Activated CD4-positive, alpha-beta T cell treated with anti-CD3 and anti-CD28 coated beads for 4 hours (primary cell): ENCODE measurements around the gene MDH1B.
"Not testable (repeated sequence)": the region's sequence is repeated elsewhere in the genome, so short reads cannot be mapped to it uniquely, and the experiment has no call there.

Experiments
- DNase-seq, 2 donors: peaks; one replicate each; pipeline ENCODE4 v3.0.0-alpha.2; 2020

MDH1B gene

DNA sequence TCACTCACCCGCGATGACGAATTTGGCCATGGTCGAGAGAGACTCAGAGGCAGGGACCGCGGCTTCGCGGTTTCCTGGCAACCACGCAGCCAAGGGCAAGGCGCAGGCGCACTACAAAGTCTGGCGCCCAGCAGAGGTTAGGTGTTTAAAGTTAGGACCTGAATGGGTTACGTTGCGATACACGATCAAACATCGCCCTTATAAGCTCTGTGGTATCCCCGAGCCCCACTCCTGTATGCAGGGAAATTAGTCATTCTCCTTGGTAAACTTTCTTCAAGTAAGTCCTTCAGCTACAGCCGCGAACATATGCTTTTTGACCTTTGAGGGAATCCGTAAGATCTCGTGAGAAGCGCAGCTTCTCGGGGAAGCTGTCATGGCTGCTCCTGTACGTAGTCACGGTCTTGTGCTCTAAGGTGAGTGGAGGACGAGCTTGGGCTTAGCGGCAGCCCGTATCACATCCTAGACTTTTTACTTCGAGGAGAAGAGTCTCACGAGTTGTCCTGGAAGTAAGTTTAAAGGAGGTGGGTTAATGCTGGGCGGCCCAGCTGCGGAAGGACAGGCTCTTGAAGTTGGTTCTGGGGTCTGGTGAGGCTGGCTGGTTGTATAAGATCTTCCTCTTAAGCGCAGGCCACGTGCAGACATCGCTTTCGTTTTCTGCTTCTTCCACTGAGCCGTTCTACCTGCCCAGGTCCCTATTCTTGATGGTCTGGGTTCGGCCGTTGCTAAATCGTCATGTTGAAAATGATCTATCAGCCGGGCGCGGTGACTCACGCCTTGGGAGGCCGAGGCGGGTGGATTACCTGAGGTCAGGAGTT lies at the start of gene MDH1B, which contains the start of gene FASTKD2:
Gene MDH1B, minus strand, starts transcription at position 87 of the 815 bp plus-strand sequence. Its CDS starts 57 bp downstream, at position 30.
Gene FASTKD2, plus strand, starts transcription at position 365 of the 815 bp plus-strand sequence. CDS start 1,088 bp downstream, outside the sequence.
- peak; percentile 79 to 82 for DNase-seq

- DNase-seq = no peak
Observed at GRCh38 chr2:206814498-206814897, 49.4 kb upstream of the MDH1B start.

DNA sequence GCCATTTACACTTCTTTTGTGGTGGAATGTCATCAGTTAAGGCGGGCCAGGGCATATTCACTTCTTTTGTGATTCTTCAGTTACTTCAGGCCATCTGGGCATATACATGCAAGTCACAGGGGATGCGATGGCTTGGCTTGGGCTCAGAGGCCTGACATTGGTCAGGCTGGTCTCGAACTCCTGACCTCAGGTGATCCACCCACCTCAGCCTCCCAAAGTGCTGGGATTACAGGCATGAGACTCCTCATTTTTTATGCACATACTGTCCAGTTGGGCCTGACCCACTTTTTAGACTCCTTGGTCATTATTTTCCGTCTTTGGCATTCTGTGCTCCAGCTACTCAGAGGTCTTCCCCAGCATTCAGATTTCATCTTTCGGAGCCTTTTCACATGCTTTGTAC lies 47.3 kb upstream of the MDH1B start:
- not testable (repeated sequence) for DNase-seq

GRCh38 chr2:206807624-206808023 lies 42.5 kb upstream of the MDH1B start:
- not testable (repeated sequence) for DNase-seq

GRCh38 chr2:206805887-206806607 lies 40.9 kb upstream of the MDH1B start:
- DNase-seq = no peak

DNA sequence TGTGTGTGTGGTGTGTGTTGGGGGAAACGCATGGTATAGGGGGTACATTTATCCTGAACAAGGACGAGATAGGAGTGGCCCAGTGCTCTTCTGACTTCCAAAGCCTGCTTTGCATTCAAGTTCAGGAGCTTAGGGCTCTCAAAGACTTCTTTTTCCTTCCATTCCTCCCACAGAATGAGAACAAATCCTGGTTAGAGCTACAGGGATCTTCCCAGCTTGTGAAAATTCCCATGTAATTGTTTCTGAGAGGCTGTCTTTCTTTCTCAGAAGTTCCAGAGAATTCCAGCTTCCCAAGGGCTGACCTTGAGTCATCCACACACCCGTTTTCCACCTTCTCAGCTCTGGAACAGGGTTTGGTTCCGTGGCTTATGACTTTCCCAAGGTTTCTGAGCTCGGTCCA lies 39.2 kb upstream of the MDH1B start:
- DNase-seq = no peak

DNA sequence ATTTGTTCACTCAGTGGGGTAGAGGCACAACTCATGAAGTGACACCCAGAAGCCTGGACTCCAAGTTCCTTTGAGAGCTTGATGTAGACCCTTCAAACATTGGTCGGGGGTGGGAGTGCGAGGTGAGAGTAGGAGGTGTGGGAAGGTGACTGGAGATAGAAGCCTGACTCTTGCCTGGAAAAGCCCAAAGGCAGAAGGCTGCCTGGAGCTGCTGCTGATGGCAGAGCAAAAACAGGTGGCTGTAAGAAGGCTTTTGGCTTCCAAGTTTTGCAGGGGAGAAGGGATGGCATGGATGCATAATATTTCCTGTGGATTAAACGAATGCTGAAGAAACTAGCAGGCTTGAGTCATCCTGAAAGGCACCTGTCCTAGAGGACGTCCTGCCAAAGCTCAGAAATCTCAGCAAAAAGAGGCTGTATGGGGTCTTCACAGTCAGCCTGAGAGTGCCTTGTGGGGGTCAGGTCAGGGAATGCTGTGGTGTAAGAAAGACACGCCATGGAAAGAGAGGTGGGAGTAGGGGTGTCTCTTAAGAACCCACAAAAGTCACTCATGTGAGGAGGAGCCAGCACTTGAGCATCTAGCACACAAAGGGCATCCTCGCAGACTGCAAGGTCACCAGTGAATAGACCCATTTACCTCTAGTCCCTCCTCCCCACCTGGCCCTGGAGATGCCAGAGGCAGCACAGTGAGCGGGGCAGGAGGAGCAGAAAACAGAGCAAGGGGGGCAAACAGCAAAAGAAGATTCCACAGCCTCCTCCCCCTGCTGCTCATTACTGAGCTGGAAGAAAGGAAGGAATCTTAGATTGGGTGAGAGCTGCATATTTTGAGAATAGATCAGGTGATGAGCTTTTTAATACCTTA lies 37.8 kb upstream of the MDH1B start:
- DNase-seq = no peak

- DNase-seq = no peak
Observed at GRCh38 chr2:206801418-206802189, 36.5 kb upstream of the MDH1B start.

GRCh38 chr2:206800506-206801417 lies 35.6 kb upstream of the MDH1B start:
- peak; percentile 23 to 36 for DNase-seq

DNA sequence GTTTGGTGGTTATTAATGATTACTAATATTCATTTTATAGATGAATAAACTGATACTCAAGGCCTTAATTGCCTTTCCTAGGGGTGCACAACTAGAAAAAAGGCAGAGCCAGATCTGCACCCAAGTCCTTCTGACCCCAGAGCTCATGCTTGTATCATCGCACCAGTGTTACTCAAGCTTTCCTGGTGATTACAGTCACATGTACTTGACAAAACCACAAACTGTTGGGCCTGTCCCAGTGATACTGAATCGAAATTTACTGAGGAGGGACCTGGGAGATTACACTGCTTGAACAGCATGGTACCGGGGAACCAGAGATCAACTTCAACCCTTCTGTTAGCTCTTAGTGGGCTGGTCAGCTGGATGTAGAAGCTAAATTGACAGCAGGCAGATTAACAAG lies 34.0 kb upstream of the MDH1B start:
- no peak for DNase-seq

GRCh38 chr2:206798000-206798399 lies 32.9 kb upstream of the MDH1B start:
- no peak for DNase-seq

- no peak for DNase-seq
Observed at GRCh38 chr2:206797376-206797775, 32.2 kb upstream of the MDH1B start.

GRCh38 chr2:206792645-206793044 lies 27.5 kb upstream of the MDH1B start:
- DNase-seq = no peak

DNA sequence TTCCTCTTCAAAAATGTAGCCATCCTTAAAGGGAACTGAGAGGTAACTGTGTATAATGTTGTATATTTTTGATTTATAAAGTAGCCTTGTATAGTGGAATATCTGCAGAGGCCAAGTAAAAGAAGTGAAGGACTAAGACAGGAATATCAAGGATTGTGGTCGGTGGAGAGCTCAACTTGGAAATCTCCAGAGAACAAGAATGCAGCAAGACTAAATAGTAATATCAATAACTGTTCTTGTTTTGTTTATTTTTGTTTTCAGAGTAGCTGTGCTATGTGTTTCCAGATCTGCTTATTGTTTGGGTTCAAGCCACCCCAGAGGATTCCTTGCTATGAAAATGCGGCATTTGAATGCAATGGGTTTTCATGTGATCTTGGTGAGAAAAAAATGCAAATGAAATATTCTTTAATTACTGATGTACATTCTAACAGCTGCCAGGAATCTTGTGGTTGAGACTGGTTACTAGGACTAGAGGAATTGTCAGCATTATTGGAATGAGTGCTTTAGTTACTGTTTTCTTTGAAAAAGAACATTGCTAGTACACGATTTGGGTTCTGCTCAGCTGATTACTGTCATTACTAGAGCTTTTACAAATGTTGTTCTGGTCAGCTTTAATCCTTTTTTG lies 25.3 kb upstream of the MDH1B start:
- no peak for DNase-seq

DNA sequence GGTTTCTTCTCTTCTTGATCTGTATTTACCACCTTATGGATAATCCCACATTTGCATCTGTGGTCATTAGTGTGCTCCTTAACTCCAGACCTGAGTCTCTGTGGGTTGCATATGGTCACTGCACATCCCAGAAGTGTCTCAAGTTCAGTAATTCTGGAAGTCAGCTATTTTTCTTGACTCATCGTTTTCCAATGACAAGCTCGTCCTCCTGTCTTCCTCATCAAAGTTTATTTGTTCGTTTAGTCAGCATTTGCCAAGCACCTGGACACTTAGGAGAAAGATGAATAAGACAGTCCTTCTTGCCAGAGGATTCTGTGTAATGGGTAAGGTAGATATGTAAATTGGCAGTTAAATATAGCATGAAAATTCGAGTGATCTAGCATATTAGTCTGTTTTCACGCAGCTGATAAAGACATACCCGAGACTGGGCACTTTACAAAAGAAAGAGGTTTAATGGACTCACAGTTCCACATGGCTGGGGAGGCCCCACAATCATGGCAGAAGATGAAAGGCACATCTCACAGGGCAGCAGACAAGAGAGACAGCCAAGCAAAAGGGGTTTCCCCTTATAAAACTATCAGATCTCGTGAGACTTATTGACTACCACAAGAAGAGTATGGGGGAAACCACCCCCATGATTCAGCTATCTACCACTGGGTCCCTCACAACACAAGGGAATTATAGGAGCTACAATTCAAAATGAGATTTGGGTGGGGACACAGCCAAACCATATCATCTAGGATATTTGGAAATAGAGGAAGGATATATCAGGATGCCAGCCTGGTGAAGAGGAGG lies 19.6 kb upstream of the MDH1B start:
- DNase-seq = no peak

DNA sequence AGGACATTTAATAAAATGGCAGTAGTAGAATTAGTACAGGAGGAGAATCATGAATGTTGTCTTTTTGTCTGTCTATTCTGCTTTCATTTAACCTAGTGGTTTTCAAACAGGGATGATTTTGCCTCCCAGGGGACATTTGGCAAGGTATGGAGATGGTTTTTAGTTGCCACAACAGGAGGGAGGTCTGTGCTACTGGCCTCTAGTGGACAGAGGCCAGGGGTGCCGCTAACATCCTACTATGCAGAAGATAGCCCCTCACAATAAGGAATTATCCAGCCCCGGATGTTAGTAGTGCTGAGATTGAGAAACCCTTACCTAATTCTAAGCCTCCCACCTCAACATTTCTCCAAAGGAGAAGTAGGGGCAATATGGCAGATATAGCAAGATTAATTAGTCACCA lies 18.6 kb upstream of the MDH1B start:
- no peak for DNase-seq

DNA sequence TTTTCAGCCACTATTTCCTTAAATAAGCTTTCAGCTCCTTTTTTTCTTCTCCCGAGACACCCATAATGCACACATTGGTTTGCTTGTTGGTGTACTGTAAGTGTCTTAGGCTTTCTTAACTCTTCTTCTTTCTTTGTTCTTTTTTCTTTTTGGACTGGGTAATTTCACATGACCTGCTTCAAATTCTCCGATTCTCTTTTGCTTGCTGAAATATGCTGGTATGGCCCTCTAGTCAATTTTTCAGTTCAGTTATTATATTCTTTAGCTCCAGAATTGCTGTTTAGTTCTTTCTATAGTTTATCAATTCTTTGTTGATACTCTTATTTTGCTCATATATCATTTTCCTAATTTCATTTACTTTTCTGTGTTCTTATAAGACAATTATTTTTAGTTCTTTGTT lies 15.5 kb upstream of the MDH1B start:
- no peak for DNase-seq

GRCh38 chr2:206776432-206776831 lies 11.3 kb upstream of the MDH1B start:
- no peak for DNase-seq

DNA sequence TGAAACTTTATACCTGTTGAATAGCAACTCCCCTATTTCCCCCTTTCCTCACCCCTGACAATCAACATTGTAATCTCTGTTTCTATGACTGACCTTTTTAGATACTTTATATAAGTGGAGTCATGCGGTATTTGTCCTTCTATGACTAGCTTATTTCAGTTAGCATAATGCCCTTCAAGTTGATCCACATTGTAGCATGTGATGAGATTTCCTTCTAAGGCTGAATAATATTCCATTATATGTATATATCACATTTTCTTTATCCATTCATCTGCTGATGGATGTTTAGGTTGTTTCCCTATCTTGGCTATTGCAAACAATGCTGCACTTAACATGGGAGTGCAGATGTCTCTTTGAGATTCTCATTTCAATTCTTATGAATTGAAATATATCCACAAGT lies 9.7 kb upstream of the MDH1B start:
- no peak for DNase-seq
